Measurements from ENCODE around the gene SEMA6C.

GRCh38 chr1:151165738-151166504 is 19.5 kb upstream of the SEMA6C start, which contains the start of the genes LYSMD1 and SCNM1:
- TF ChIP-seq EZH2 (IDR thresholded peaks at IDR 0.05; ENCODE audit: borderline replicate concordance, low read length) (no peak), CTCF (conservative IDR thresholded peaks at IDR 0.05 in 1 of 2, IDR thresholded peaks at IDR 0.05 in 1 of 2; ENCODE audit: extremely low read depth in 1 of 2, insufficient read depth in 1 of 2, low read depth in 1 of 2, low read length in 2 of 2) (peak in 1 of 2 donors; percentile 0)
